ENCODE results near the gene AIP.

The AIP gene

GRCh38 chr11:67495234-67496005, 12.6 kb downstream of the AIP start:
- TF ChIP-seq CTCF (IDR thresholded peaks at IDR 0.05; ENCODE audit: low read depth, low read length, missing control alignments), result no peak
- no peak overlapping the region for H3K4me3 ChIP-seq (replicated peaks; ENCODE audit: low read depth, low read length)
- DNase-seq (ENCODE audit: extremely low read depth, low read depth), result no peak

GRCh38 chr11:67496113-67496512, 13.3 kb downstream of the AIP start:
- no peak for TF ChIP-seq CTCF (IDR thresholded peaks at IDR 0.05; ENCODE audit: low read depth, low read length, missing control alignments)
- DNase-seq (ENCODE audit: extremely low read depth, low read depth), result no peak

GRCh38 chr11:67497656-67498291, 14.9 kb downstream of the AIP start:
- no peak for DNase-seq (ENCODE audit: extremely low read depth, low read depth)
- no peak for TF ChIP-seq CTCF (IDR thresholded peaks at IDR 0.05; ENCODE audit: low read depth, low read length, missing control alignments)

More at GRCh38 chr11:67496113-67496512, 13.3 kb downstream of the AIP start:
- H3K4me3 ChIP-seq (replicated peaks; ENCODE audit: low read depth, low read length), result no peak overlapping the region

GRCh38 chr11:67498544-67498972, 15.7 kb downstream of the AIP start:
- TF ChIP-seq CTCF (IDR thresholded peaks at IDR 0.05; ENCODE audit: low read depth, low read length, missing control alignments), result no peak
- DNase-seq (ENCODE audit: extremely low read depth, low read depth), result no peak
- no peak overlapping the region for H3K4me3 ChIP-seq (replicated peaks; ENCODE audit: low read depth, low read length)

More at GRCh38 chr11:67497656-67498291, 14.9 kb downstream of the AIP start:
- no peak overlapping the region for H3K4me3 ChIP-seq (replicated peaks; ENCODE audit: low read depth, low read length)

- no peak for DNase-seq (ENCODE audit: extremely low read depth, low read depth)
- no peak overlapping the region for H3K4me3 ChIP-seq (replicated peaks; ENCODE audit: low read depth, low read length)
- TF ChIP-seq CTCF (IDR thresholded peaks at IDR 0.05; ENCODE audit: low read depth, low read length, missing control alignments), result no peak
Observed at GRCh38 chr11:67499808-67500483, 17.1 kb downstream of the AIP start.

GRCh38 chr11:67500484-67500821, 17.6 kb downstream of the AIP start:
- TF ChIP-seq CTCF (IDR thresholded peaks at IDR 0.05; ENCODE audit: low read depth, low read length, missing control alignments), result no peak
- H3K4me3 ChIP-seq (replicated peaks; ENCODE audit: low read depth, low read length), result no peak overlapping the region
- no peak for DNase-seq (ENCODE audit: extremely low read depth, low read depth)

Measured in HFF-Myc (cell line).